ENCODE measurements around the gene AP2B1. TPM values are rescaled to one million over a fixed set of nuclear protein-coding genes. Genes with fewer than 3 reads are reported as not detected.
"Not testable (repeated sequence)": the region's sequence is repeated elsewhere in the genome, so short reads cannot be mapped to it uniquely, and the experiment has no call there.

The AP2B1 gene
- polyA plus RNA-seq, 3 donors = 23.5 to 48.2 (median 43.5) TPM

- H3K27ac ChIP-seq (ENCODE audit: low read depth, low read length) = no peak overlapping the region
- 58 to 78% (median 76%) methylated on average over 11 of the region's 11 CpGs for WGBS, 3 donors
Observed at GRCh38 chr17:35566968-35567367, 20.2 kb upstream of the AP2B1 start.

GRCh38 chr17:35568561-35568960 is 18.6 kb upstream of the AP2B1 start:
- H3K27ac ChIP-seq (ENCODE audit: low read depth, low read length) = no peak overlapping the region

GRCh38 chr17:35569405-35569804 is 17.7 kb upstream of the AP2B1 start:
- 62 to 90% (median 88%) methylated on average over 2 of the region's 2 CpGs for WGBS, 3 donors
- H3K27ac ChIP-seq (ENCODE audit: low read depth, low read length) = no peak overlapping the region

More at GRCh38 chr17:35568561-35568960, 18.6 kb upstream of the AP2B1 start:
- WGBS, 3 donors = 7 to 30% (median 27%) methylated on average over 15 of the region's 15 CpGs

- WGBS, 3 donors = 84 to 93% (median 91%) methylated on average over 3 of the region's 3 CpGs
- no peak overlapping the region for H3K27ac ChIP-seq (ENCODE audit: low read depth, low read length)
Observed at GRCh38 chr17:35575759-35576158, 11.4 kb upstream of the AP2B1 start.

GRCh38 chr17:35577830-35578196 is 9.3 kb upstream of the AP2B1 start:
- no peak overlapping the region for H3K27ac ChIP-seq (ENCODE audit: low read depth, low read length)
- WGBS, 3 donors = 2 to 3% (median 3%) methylated on average over 8 of the region's 8 CpGs

- no peak within 1 kb of the TSS for H3K27ac ChIP-seq (ENCODE audit: low read depth, low read length)
- WGBS, 3 donors = 0 to 1% (median 0%) methylated on average over 44 to 45 of the region's 45 CpGs
Observed at GRCh38 chr17:35578197-35578928, 8.8 kb upstream of the AP2B1 start, which contains the start of gene PEX12. PEX12 (minus strand) TSS chr17:35578571; CDS start chr17:35578021, 550 bp downstream.

GRCh38 chr17:35578929-35579432 is 8.1 kb upstream of the AP2B1 start:
- 2 to 3% (median 3%) methylated on average over 11 of the region's 11 CpGs for WGBS, 3 donors

GRCh38 chr17:35584061-35584460 is 3.1 kb upstream of the AP2B1 start:
- H3K27ac ChIP-seq (ENCODE audit: low read depth, low read length) = no peak overlapping the region
- 89 to 95% (median 91%) methylated on average over 1 of the region's 1 CpG for whole genome bisulfite sequencing, 3 donors

More at GRCh38 chr17:35578929-35579432, 8.1 kb upstream of the AP2B1 start:
- no peak overlapping the region for H3K27ac ChIP-seq (ENCODE audit: low read depth, low read length)

- H3K27ac ChIP-seq (ENCODE audit: low read depth, low read length) = no peak overlapping the region
- WGBS, 3 donors = 22 to 32% (median 28%) methylated on average over 7 of the region's 7 CpGs
Observed at GRCh38 chr17:35586569-35587073, 501 bp upstream of the AP2B1 start.

GRCh38 chr17:35588196-35588920 is 1.2 kb downstream of the AP2B1 start:
- WGBS, 3 donors = 65 to 68% (median 67%) methylated on average over 12 of the region's 12 CpGs
- H3K27ac ChIP-seq (ENCODE audit: low read depth, low read length) = no peak overlapping the region

GRCh38 chr17:35596072-35596471 is 8.9 kb downstream of the AP2B1 start:
- 65 to 89% (median 77%) methylated on average over 4 of the region's 4 CpGs for WGBS, 3 donors

GRCh38 chr17:35596530-35597233 is 9.6 kb downstream of the AP2B1 start:
- H3K27ac ChIP-seq (ENCODE audit: low read depth, low read length) = no peak overlapping the region
- 87 to 88% (median 87%) methylated on average over 54 of the region's 54 CpGs for whole genome bisulfite sequencing, 3 donors

More at GRCh38 chr17:35596072-35596471, 8.9 kb downstream of the AP2B1 start:
- H3K27ac ChIP-seq (ENCODE audit: low read depth, low read length) = no peak overlapping the region

GRCh38 chr17:35597604-35598003 is 10.5 kb downstream of the AP2B1 start:
- 65 to 70% (median 67%) methylated on average over 5 of the region's 5 CpGs for WGBS, 3 donors
- H3K27ac ChIP-seq (ENCODE audit: low read depth, low read length) = no peak overlapping the region

GRCh38 chr17:35603674-35604073 is 16.6 kb downstream of the AP2B1 start:
- 85 to 92% (median 90%) methylated on average over 7 of the region's 7 CpGs for WGBS, 3 donors
- H3K27ac ChIP-seq (ENCODE audit: low read depth, low read length) = no peak overlapping the region

GRCh38 chr17:35605678-35606077 is 18.6 kb downstream of the AP2B1 start:
- no peak overlapping the region for H3K27ac ChIP-seq (ENCODE audit: low read depth, low read length)
- 87 to 92% (median 89%) methylated on average over 2 of the region's 2 CpGs for WGBS, 3 donors

GRCh38 chr17:35607239-35607847 is 20.2 kb downstream of the AP2B1 start:
- WGBS, 3 donors = 76 to 78% (median 76%) methylated on average over 3 of the region's 3 CpGs
- H3K27ac ChIP-seq (ENCODE audit: low read depth, low read length) = no peak overlapping the region

GRCh38 chr17:35609831-35610230 is 22.7 kb downstream of the AP2B1 start:
- no peak overlapping the region for H3K27ac ChIP-seq (ENCODE audit: low read depth, low read length)
- 97 to 99% (median 98%) methylated on average over 4 of the region's 4 CpGs for WGBS, 3 donors

GRCh38 chr17:35610746-35611145 is 23.6 kb downstream of the AP2B1 start:
- H3K27ac ChIP-seq (ENCODE audit: low read depth, low read length) = not testable (repeated sequence)
- WGBS, 3 donors = 88 to 90% (median 89%) methylated on average over 12 of the region's 12 CpGs

Measured in adipose tissue (tissue), 3 donors.